GM12872 (cell line): Measurements from ENCODE around the gene CDK8.

Experiments
- CTCF ChIP-seq: IDR thresholded peaks from 3 replicates; pipeline ENCODE4 v1.5.1; 2011; ENCODE audit warnings: low read depth, mild to moderate bottlenecking, low read length, moderate library complexity; ENCODE audit not compliant: insufficient read depth

Gene CDK8

DNA sequence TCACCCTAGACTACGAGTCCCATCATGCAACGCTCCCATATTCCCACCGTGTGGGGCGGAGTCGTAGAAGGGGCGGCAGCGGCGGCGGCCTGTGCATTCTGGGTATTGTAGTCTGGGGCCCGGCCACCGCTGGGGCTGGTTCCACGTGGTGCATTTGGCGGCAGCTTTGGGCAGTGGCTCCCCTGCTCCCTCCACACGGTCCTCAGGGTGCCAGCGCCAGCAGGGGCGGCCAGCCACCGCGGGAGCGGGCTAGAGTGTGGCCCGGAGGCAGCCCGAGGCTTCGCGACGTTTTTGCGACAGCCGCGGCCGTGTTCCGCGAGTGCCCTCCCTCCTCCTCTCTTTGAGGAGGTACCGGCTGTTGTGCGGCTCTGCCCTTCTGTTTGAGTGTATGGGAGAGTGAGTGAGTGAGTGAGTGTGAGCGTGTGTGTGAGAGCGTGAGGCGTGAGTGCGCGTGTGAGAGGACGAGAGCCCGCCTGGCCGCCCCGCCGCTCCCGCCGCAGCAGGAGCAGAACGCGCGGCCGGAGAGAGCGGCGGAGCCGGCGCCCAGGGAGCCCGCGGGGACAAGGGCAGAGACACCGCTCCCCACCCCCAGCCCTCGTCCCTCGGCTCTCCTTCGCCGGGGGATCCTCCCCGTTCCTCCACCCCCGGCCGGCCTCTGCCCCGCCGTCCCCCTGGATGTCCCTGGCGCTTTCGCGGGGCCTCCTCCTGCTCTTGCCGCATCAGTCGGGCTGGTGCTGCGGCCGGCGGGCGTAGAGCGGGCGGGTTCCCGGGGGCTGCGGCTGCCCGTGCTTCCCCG is at the start of gene CDK8:
Gene CDK8, plus strand, starts transcription at position 343 of the 796 bp plus-strand sequence. CDS start 513 bp downstream, outside the sequence.
- TF ChIP-seq CTCF = no peak

GRCh38 chr13:26208287-26208686 is 45.6 kb upstream of the CDK8 start:
- no peak for TF ChIP-seq CTCF

GRCh38 chr13:26213345-26213744 is 40.6 kb upstream of the CDK8 start:
- no peak for TF ChIP-seq CTCF

DNA sequence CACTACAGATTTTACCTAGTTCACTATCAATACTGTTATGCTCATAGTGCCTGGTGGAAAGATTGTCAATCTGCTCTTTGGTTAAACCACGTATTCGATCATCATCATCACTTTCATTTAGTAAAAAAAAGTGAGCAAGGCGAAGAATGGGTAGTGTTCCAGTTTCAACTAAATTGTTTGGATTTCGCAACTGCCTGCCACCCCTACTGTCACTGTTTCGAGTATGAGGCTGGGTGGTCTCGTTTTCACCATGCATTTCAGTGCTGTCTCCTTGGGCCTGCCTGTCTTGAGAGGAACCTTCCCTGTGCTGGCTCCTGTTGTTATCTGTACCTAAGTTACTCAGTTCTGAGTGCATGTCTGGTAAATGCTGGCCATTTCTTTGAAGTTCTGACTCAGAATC is 39.9 kb upstream of the CDK8 start:
- TF ChIP-seq CTCF = no peak

GRCh38 chr13:26216042-26216441 is 37.9 kb upstream of the CDK8 start:
- no peak for TF ChIP-seq CTCF

DNA sequence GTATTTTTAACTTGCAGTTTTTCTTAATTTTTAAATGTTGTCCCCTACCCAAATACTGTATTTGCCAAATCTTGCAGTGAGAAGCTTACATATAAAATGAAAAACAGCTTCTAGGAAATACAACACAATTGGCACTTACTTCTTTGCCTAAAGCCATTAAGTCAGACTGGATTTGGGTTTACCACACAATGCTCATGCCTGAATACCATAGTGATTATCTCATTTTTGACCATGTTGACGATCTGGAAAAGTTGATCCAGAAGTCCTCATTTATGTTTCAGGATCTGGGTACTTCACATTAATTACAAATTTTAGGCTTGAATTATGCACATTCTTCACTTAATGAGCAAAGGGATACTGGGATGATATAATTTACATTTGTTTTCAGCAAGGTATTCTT is 34.2 kb upstream of the CDK8 start:
- no peak for TF ChIP-seq CTCF

GRCh38 chr13:26220575-26220974 is 33.4 kb upstream of the CDK8 start:
- no peak for TF ChIP-seq CTCF
